ENCODE data around the gene ANKRD13D. TPM values are rescaled to one million over a fixed set of nuclear protein-coding genes. Genes with fewer than 3 reads are reported as not detected.

Gene ANKRD13D
- total RNA-seq (10 to 100 TPM in 5 of 6 donors, 1 to 10 TPM in 1; 9.8 to 31.3 (median 12.3) TPM), polyA plus RNA-seq (10 to 100 TPM; 60.0 to 60.7 TPM)

GRCh38 chr11:67289226-67289650 is at the start of gene ANKRD13D:
Gene ANKRD13D (plus strand): TSS chr11:67289303. CDS start chr11:67289461, 158 bp downstream.
- H3K27me3 ChIP-seq, result no peaks in the 10 kb centered on the region
- intact Hi-C loops (cut with DNase I), result no loop called here
- H3K36me3 ChIP-seq, result peaks cover 3 to 18% (median 10%) of the 10 kb centered on the region in 3 donors
- TF ChIP-seq CTCF (IDR thresholded peaks at IDR 0.05), result no peak
- DNase-seq, result peak in 2 of 6 donors; percentile 53 to 80
- no peaks in the 10 kb centered on the region for H3K9me3 ChIP-seq
- peak within 1 kb of the TSS; percentile 74 to 94 (median 90) for H3K27ac ChIP-seq
- H3K4me3 ChIP-seq, result peak within 1 kb of the TSS; percentile 51 to 74 (median 66)
- ATAC-seq, result peak in 1 of 4 donors; percentile 12
- peaks cover 6 to 12% (median 9%) of the 10 kb centered on the region in 3 donors for H3K4me1 ChIP-seq
- 1% methylated on average over 21 to 56 of the region's 56 CpGs for WGBS, 2 donors
- FAIRE-seq, result no peak

GRCh38 chr11:67239783-67240575 is 49.1 kb upstream of the ANKRD13D start:
- H3K27me3 ChIP-seq, result no peaks in the 10 kb centered on the region
- FAIRE-seq (peak; percentile 76), DNase-seq (peak; percentile 90 to 99 (median 98)), ATAC-seq (peak; percentile 94 to 98 (median 96))
- no peaks in the 10 kb centered on the region for H3K9me3 ChIP-seq
- peak overlapping the region; percentile 66 to 89 (median 84) for H3K27ac ChIP-seq
- peaks cover 0 to 26% (median 1%) of the 10 kb centered on the region in 3 donors for H3K36me3 ChIP-seq
- WGBS, 2 donors, result 0 to 1% methylated on average over 30 to 31 of the region's 31 CpGs
- H3K4me3 ChIP-seq, result peak overlapping the region; percentile 38 to 57 (median 45)
- intact Hi-C loops (cut with DNase I), result no loop called here
- TF ChIP-seq CTCF (IDR thresholded peaks at IDR 0.05), result no peak
- peaks cover 19 to 29% (median 23%) of the 10 kb centered on the region in 3 donors for H3K4me1 ChIP-seq

- 2% methylated on average over 16 of the region's 16 CpGs for WGBS, 2 donors
- peaks cover under 1 to 32% (median 9%) of the 10 kb centered on the region in 3 donors for H3K36me3 ChIP-seq
- peak; percentile 26 to 60 (median 48) for ATAC-seq
- no peaks in the 10 kb centered on the region for H3K9me3 ChIP-seq
- intact Hi-C loops (cut with DNase I), result no loop called here
- peak overlapping the region; percentile 38 to 57 (median 45) for H3K4me3 ChIP-seq
- peak overlapping the region; percentile 66 to 89 (median 84) for H3K27ac ChIP-seq
- H3K27me3 ChIP-seq, result no peaks in the 10 kb centered on the region
- no peak for TF ChIP-seq CTCF (IDR thresholded peaks at IDR 0.05)
- no peak for FAIRE-seq
- H3K4me1 ChIP-seq, result peaks cover 19 to 29% (median 23%) of the 10 kb centered on the region in 3 donors
- DNase-seq, result peak in 4 of 6 donors; percentile 52 to 71 (median 60)
Measured at GRCh38 chr11:67240576-67241389, 48.3 kb upstream of the ANKRD13D start.

- no peak for ATAC-seq
- no peak for FAIRE-seq
- DNase-seq, result no peak
- no peaks in the 10 kb centered on the region for H3K9me3 ChIP-seq
- no peak overlapping the region for H3K27ac ChIP-seq
- WGBS, 2 donors, result 79 to 86% methylated on average over 1 of the region's 1 CpG
- peaks cover 3 to 40% (median 15%) of the 10 kb centered on the region in 3 donors for H3K36me3 ChIP-seq
- intact Hi-C loops (cut with DNase I), result no loop called here
- peaks cover 19 to 29% (median 23%) of the 10 kb centered on the region in 3 donors for H3K4me1 ChIP-seq
- no peak overlapping the region for H3K4me3 ChIP-seq
- no peak for TF ChIP-seq CTCF (IDR thresholded peaks at IDR 0.05)
- no peaks in the 10 kb centered on the region for H3K27me3 ChIP-seq
Measured at GRCh38 chr11:67242548-67242947, 46.6 kb upstream of the ANKRD13D start.
